ENCODE measurements around the gene RAB27A.

The RAB27A gene

DNA sequence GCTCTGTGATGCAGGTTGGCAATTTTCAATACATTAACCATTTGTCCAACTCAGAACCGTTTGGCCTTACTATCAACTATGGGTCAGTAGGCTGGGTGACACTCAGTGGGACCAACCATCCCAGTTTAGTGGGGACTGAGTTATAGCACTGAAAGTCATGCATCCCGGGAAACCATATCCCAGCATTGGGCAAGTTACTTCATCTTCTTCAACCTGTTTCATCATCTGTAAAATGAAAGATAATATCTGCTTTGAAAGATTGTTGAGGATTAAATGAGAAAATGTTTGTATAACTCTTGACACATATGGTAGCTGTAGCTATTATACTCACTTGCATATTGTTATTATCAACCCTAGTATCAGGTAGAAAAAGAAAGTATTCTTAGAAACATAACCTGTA is 11.9 kb downstream of the RAB27A start:
- H3K9me2 ChIP-seq (replicated peaks; ENCODE audit: control insufficient read depth, low read length) = no peaks in the 10 kb centered on the region
- H3F3A ChIP-seq (ENCODE audit: control insufficient read depth, insufficient read depth) = no peaks in the 10 kb centered on the region
- H3K36me3 ChIP-seq (ENCODE audit: control insufficient read depth, low read length) = no peaks in the 10 kb centered on the region
- H3K4me2 ChIP-seq (ENCODE audit: low read length) = no peak overlapping the region
- no peak overlapping the region for H3K4me3 ChIP-seq (ENCODE audit: low read length)
- no peaks in the 10 kb centered on the region for H3K79me2 ChIP-seq (ENCODE audit: control insufficient read depth, low read length)
- peaks cover 19% of the 10 kb centered on the region for H3K4me1 ChIP-seq (ENCODE audit: control insufficient read depth, low read length)
- no peaks in the 10 kb centered on the region for H3K9me3 ChIP-seq (ENCODE audit: control insufficient read depth, insufficient read depth, low read length)
- H3K27me3 ChIP-seq (ENCODE audit: control insufficient read depth, low read length) = no peaks in the 10 kb centered on the region
- no peak overlapping the region for H3K27ac ChIP-seq (ENCODE audit: low read depth, low read length)
- no peaks in the 10 kb centered on the region for H4K20me1 ChIP-seq (ENCODE audit: control insufficient read depth, insufficient read depth, low read depth, low read length)
- TF ChIP-seq EZH2phosphoT487 (IDR thresholded peaks at IDR 0.05; ENCODE audit: borderline replicate concordance, low read length) = no peak
- TF ChIP-seq, protein P1, sequence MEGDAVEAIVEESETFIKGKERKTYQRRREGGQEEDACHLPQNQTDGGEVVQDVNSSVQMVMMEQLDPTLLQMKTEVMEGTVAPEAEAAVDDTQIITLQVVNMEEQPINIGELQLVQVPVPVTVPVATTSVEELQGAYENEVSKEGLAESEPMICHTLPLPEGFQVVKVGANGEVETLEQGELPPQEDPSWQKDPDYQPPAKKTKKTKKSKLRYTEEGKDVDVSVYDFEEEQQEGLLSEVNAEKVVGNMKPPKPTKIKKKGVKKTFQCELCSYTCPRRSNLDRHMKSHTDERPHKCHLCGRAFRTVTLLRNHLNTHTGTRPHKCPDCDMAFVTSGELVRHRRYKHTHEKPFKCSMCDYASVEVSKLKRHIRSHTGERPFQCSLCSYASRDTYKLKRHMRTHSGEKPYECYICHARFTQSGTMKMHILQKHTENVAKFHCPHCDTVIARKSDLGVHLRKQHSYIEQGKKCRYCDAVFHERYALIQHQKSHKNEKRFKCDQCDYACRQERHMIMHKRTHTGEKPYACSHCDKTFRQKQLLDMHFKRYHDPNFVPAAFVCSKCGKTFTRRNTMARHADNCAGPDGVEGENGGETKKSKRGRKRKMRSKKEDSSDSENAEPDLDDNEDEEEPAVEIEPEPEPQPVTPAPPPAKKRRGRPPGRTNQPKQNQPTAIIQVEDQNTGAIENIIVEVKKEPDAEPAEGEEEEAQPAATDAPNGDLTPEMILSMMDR (IDR thresholded peaks at IDR 0.05; ENCODE audit: low read depth, low read length, poor library complexity, severe bottlenecking) = no peak

- TF ChIP-seq EZH2phosphoT487 (IDR thresholded peaks at IDR 0.05; ENCODE audit: borderline replicate concordance, low read length) = no peak
- TF ChIP-seq, protein P1 (IDR thresholded peaks at IDR 0.05; ENCODE audit: low read depth, low read length, poor library complexity, severe bottlenecking) = no peak
- H3F3A ChIP-seq (ENCODE audit: control insufficient read depth, insufficient read depth) = no peaks in the 10 kb centered on the region
- H3K4me1 ChIP-seq (ENCODE audit: control insufficient read depth, low read length) = peaks cover 19% of the 10 kb centered on the region
- no peaks in the 10 kb centered on the region for H3K27me3 ChIP-seq (ENCODE audit: control insufficient read depth, low read length)
- H3K9me3 ChIP-seq (ENCODE audit: control insufficient read depth, insufficient read depth, low read length) = no peaks in the 10 kb centered on the region
- H3K9me2 ChIP-seq (replicated peaks; ENCODE audit: control insufficient read depth, low read length) = no peaks in the 10 kb centered on the region
- H4K20me1 ChIP-seq (ENCODE audit: control insufficient read depth, insufficient read depth, low read depth, low read length) = no peaks in the 10 kb centered on the region
- H3K4me2 ChIP-seq (ENCODE audit: low read length) = no peak overlapping the region
- no peaks in the 10 kb centered on the region for H3K79me2 ChIP-seq (ENCODE audit: control insufficient read depth, low read length)
- H3K36me3 ChIP-seq (ENCODE audit: control insufficient read depth, low read length) = no peaks in the 10 kb centered on the region
- H3K4me3 ChIP-seq (ENCODE audit: low read length) = no peak overlapping the region
- H3K27ac ChIP-seq (ENCODE audit: low read depth, low read length) = no peak overlapping the region
Observed at GRCh38 chr15:55277116-55277564, 12.5 kb downstream of the RAB27A start.

- H3K9me2 ChIP-seq (replicated peaks; ENCODE audit: control insufficient read depth, low read length) = no peaks in the 10 kb centered on the region
- no peaks in the 10 kb centered on the region for H3K36me3 ChIP-seq (ENCODE audit: control insufficient read depth, low read length)
- H3K9me3 ChIP-seq (ENCODE audit: control insufficient read depth, insufficient read depth, low read length) = no peaks in the 10 kb centered on the region
- H3K27ac ChIP-seq (ENCODE audit: low read depth, low read length) = no peak overlapping the region
- H3K27me3 ChIP-seq (ENCODE audit: control insufficient read depth, low read length) = no peaks in the 10 kb centered on the region
- no peak overlapping the region for H3K4me3 ChIP-seq (ENCODE audit: low read length)
- H3K79me2 ChIP-seq (ENCODE audit: control insufficient read depth, low read length) = no peaks in the 10 kb centered on the region
- TF ChIP-seq EZH2phosphoT487 (IDR thresholded peaks at IDR 0.05; ENCODE audit: borderline replicate concordance, low read length) = no peak
- TF ChIP-seq, protein P1 (IDR thresholded peaks at IDR 0.05; ENCODE audit: low read depth, low read length, poor library complexity, severe bottlenecking) = no peak
- H3F3A ChIP-seq (ENCODE audit: control insufficient read depth, insufficient read depth) = no peaks in the 10 kb centered on the region
- H4K20me1 ChIP-seq (ENCODE audit: control insufficient read depth, insufficient read depth, low read depth, low read length) = no peaks in the 10 kb centered on the region
- H3K4me1 ChIP-seq (ENCODE audit: control insufficient read depth, low read length) = peaks cover 19% of the 10 kb centered on the region
- H3K4me2 ChIP-seq (ENCODE audit: low read length) = no peak overlapping the region
Observed at GRCh38 chr15:55276324-55276723, 13.3 kb downstream of the RAB27A start.
